ENCODE data around the gene PKIG.

GRCh38 chr20:44599715-44600114 lies 17.3 kb downstream of the PKIG start:
- no peak for TF ChIP-seq POLR2AphosphoS5 (IDR thresholded peaks at IDR 0.05; ENCODE audit: low read depth, low read length)
- TF ChIP-seq CTCF (IDR thresholded peaks at IDR 0.05 in 2 of 3, conservative IDR thresholded peaks at IDR 0.05 in 1 of 3; ENCODE audit: borderline replicate concordance in 1 of 3, insufficient read depth in 1 of 3, low read depth in 2 of 3, low read length in 2 of 3): no peak
- TF ChIP-seq EZH2phosphoT487 (IDR thresholded peaks at IDR 0.05; ENCODE audit: borderline replicate concordance): no peak
- TF ChIP-seq RAD21 (IDR thresholded peaks at IDR 0.05; ENCODE audit: low read depth): no peak
